ENCODE results near the gene SPIRE2.

- TF ChIP-seq EZH2 (IDR thresholded peaks at IDR 0.05; ENCODE audit: insufficient read depth, poor library complexity, severe bottlenecking) = no peak
- no peak for TF ChIP-seq EZH2phosphoT487 (IDR thresholded peaks at IDR 0.05; ENCODE audit: insufficient read depth, low read depth)
Observed at GRCh38 chr16:89828870-89829629, 775 bp downstream of the SPIRE2 start.
